ENCODE results near the gene ZNF282. TPM values are rescaled to one million over a fixed set of nuclear protein-coding genes. Genes with fewer than 3 reads are reported as not detected.
A peak's percentile ranks its signal among the peaks of the same experiment; 100 is the strongest.

Gene ZNF282
- total RNA-seq, 1 experiment from 2014 or later, result 31.4 TPM

GRCh38 chr7:149172534-149172920 is 22.8 kb upstream of the ZNF282 start:
- Histone ChIP-seq H3K79me2 (ENCODE audit: low read length) (no peaks in the 10 kb centered on the region), H3K9ac (ENCODE audit: low read length) (no peak overlapping the region), H3K9me3 (ENCODE audit: low read length) (no peaks in the 10 kb centered on the region), H3K4me1 (ENCODE audit: insufficient read depth, low read length) (peaks cover 13% of the 10 kb centered on the region), H3K27ac (ENCODE audit: low read length) (no peak overlapping the region), H3K4me2 (ENCODE audit: low read length) (peak overlapping the region; percentile 26; the same call in 1 of the 2 replicates), H3K27me3 (ENCODE audit: low read length) (no peaks in the 10 kb centered on the region), H2AFZ (ENCODE audit: low read length) (no peak overlapping the region), H3K9me2 (replicated peaks; ENCODE audit: low read length) (no peaks in the 10 kb centered on the region), H3K4me3 (ENCODE audit: low read length) (no peak overlapping the region), H3F3A (ENCODE audit: low read length, unreplicated experiment) (no peaks in the 10 kb centered on the region), H3K36me3 (ENCODE audit: low read depth, low read length) (peaks cover 21% of the 10 kb centered on the region; the same call in 1 of the 2 replicates), H4K20me1 (ENCODE audit: low read length) (no peaks in the 10 kb centered on the region)
- TF ChIP-seq EZH2phosphoT487 (IDR thresholded peaks at IDR 0.05; ENCODE audit: borderline replicate concordance, low read length) (no peak), EZH2 (IDR thresholded peaks at IDR 0.05; ENCODE audit: low read length, unreplicated experiment) (no peak)
- TF ChIP-seq, protein P1, sequence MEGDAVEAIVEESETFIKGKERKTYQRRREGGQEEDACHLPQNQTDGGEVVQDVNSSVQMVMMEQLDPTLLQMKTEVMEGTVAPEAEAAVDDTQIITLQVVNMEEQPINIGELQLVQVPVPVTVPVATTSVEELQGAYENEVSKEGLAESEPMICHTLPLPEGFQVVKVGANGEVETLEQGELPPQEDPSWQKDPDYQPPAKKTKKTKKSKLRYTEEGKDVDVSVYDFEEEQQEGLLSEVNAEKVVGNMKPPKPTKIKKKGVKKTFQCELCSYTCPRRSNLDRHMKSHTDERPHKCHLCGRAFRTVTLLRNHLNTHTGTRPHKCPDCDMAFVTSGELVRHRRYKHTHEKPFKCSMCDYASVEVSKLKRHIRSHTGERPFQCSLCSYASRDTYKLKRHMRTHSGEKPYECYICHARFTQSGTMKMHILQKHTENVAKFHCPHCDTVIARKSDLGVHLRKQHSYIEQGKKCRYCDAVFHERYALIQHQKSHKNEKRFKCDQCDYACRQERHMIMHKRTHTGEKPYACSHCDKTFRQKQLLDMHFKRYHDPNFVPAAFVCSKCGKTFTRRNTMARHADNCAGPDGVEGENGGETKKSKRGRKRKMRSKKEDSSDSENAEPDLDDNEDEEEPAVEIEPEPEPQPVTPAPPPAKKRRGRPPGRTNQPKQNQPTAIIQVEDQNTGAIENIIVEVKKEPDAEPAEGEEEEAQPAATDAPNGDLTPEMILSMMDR (conservative IDR thresholded peaks at IDR 0.05; ENCODE audit: low read depth, low read length), result no peak
- BruUV-seq (replicated peaks), result TSS peak; percentile 27
- ChIA-PET POLR2A (ENCODE audit: unreplicated experiment) (no interaction called here), CTCF (no interaction called here)
- no peak for DNase-seq
- no peak for ATAC-seq
- intact Hi-C loops (cut with micrococcal nuclease), result loop anchor here (1.0 kb wide), 1 partner anchor 45 kb away; no protein-coding TSS in a partner anchor

DNA sequence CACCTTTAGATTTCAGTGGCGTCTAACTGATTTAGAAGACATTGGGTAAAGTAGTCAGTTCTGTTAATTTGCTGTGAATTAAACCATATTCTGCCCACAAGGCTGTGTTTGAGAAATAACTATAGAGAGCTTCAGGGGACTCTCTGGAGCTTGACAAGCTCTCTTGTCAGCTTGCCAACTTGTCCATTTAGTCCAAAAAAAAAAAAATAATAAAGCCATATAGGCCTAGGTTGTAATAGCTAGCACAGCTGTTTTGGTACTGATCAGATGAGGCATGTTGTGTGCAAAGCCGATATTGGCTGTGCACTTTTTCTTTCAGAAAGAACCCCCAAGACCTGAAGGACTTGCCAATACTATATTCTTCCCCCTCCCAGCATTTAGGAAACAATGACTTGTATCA is 20.2 kb upstream of the ZNF282 start:
- Histone ChIP-seq H3K79me2 (ENCODE audit: low read length) (no peaks in the 10 kb centered on the region), H2AFZ (ENCODE audit: low read length) (no peak overlapping the region), H4K20me1 (ENCODE audit: low read length) (no peaks in the 10 kb centered on the region), H3K27ac (ENCODE audit: low read length) (no peak overlapping the region), H3K4me2 (ENCODE audit: low read length) (no peak overlapping the region), H3K36me3 (ENCODE audit: low read depth, low read length) (peaks cover 28% of the 10 kb centered on the region), H3K9ac (ENCODE audit: low read length) (no peak overlapping the region), H3K9me2 (replicated peaks; ENCODE audit: low read length) (no peaks in the 10 kb centered on the region), H3K4me1 (ENCODE audit: insufficient read depth, low read length) (peaks cover 13% of the 10 kb centered on the region), H3K27me3 (ENCODE audit: low read length) (no peaks in the 10 kb centered on the region), H3K4me3 (ENCODE audit: low read length) (no peak overlapping the region), H3F3A (ENCODE audit: low read length, unreplicated experiment) (no peaks in the 10 kb centered on the region), H3K9me3 (ENCODE audit: low read length) (no peaks in the 10 kb centered on the region)
- intact Hi-C loops (cut with micrococcal nuclease), result no loop called here
- ATAC-seq (no peak), DNase-seq (no peak)
- BruUV-seq (replicated peaks), result no TSS peak
- ChIA-PET CTCF (no interaction called here), POLR2A (ENCODE audit: unreplicated experiment) (interaction anchor here (0.6 kb wide), 1 partner anchor 13 kb away, joined by 11 read pairs; no protein-coding TSS in a partner anchor)
- TF ChIP-seq EZH2 (IDR thresholded peaks at IDR 0.05; ENCODE audit: low read length, unreplicated experiment) (no peak), EZH2phosphoT487 (IDR thresholded peaks at IDR 0.05; ENCODE audit: borderline replicate concordance, low read length) (no peak)
- TF ChIP-seq, protein P1 (conservative IDR thresholded peaks at IDR 0.05; ENCODE audit: low read depth, low read length), result no peak

- H3K9me2 ChIP-seq (replicated peaks; ENCODE audit: low read length), result no peaks in the 10 kb centered on the region
- no peak for ATAC-seq
- H3K27ac ChIP-seq (ENCODE audit: low read length), result no peak overlapping the region
- no peak for DNase-seq
- ChIA-PET POLR2A (ENCODE audit: unreplicated experiment) (no interaction called here), CTCF (no interaction called here)
- H3K4me2 ChIP-seq (ENCODE audit: low read length), result no peak overlapping the region
- H3K4me1 ChIP-seq (ENCODE audit: insufficient read depth, low read length), result no peaks in the 10 kb centered on the region
- H3F3A ChIP-seq (ENCODE audit: low read length, unreplicated experiment), result no peaks in the 10 kb centered on the region
- H4K20me1 ChIP-seq (ENCODE audit: low read length), result no peaks in the 10 kb centered on the region
- H3K27me3 ChIP-seq (ENCODE audit: low read length), result no peaks in the 10 kb centered on the region
- no TSS peak for BruUV-seq (replicated peaks)
- TF ChIP-seq EZH2 (IDR thresholded peaks at IDR 0.05; ENCODE audit: low read length, unreplicated experiment) (no peak), EZH2phosphoT487 (IDR thresholded peaks at IDR 0.05; ENCODE audit: borderline replicate concordance, low read length) (no peak)
- TF ChIP-seq, protein P1 (conservative IDR thresholded peaks at IDR 0.05; ENCODE audit: low read depth, low read length), result no peak
- H3K9ac ChIP-seq (ENCODE audit: low read length), result no peak overlapping the region
- no peaks in the 10 kb centered on the region for H3K79me2 ChIP-seq (ENCODE audit: low read length)
- H3K4me3 ChIP-seq (ENCODE audit: low read length), result no peak overlapping the region
- H3K36me3 ChIP-seq (ENCODE audit: low read depth, low read length), result peaks cover 37% of the 10 kb centered on the region
- intact Hi-C loops (cut with micrococcal nuclease), result no loop called here
- H3K9me3 ChIP-seq (ENCODE audit: low read length), result no peaks in the 10 kb centered on the region
- H2AFZ ChIP-seq (ENCODE audit: low read length), result no peak overlapping the region
Observed at GRCh38 chr7:149179241-149179640, 16.1 kb upstream of the ZNF282 start.
